ENCODE measurements around the gene BCL6B.

- TF ChIP-seq CTCF (IDR thresholded peaks at IDR 0.05; ENCODE audit: poor library complexity), result no peak
- TF ChIP-seq EZH2 (IDR thresholded peaks at IDR 0.05; ENCODE audit: borderline replicate concordance), result no peak
- no peak for TF ChIP-seq EZH2phosphoT487 (IDR thresholded peaks at IDR 0.05; ENCODE audit: low read depth, severe bottlenecking, unreplicated experiment)
These were observed 36.2 kb upstream of the BCL6B start for GRCh38 chr17:6986676-6987075.

Data from hepatocyte (in vitro differentiated cells).